NCI-H2196 (cell line): ENCODE measurements around the gene SMYD3.

Experiments
- DNase-seq: peaks from one replicate; lab custom pipeline; 2025; ENCODE audit not compliant: unreplicated experiment; lab: John Stamatoyannopoulos, UW

Gene SMYD3

GRCh38 chr1:246506674-246507481 is at the start of gene SMYD3:
Gene SMYD3, minus strand, starts transcription at chr1:246507279.
- peak; percentile 56 for DNase-seq

DNA sequence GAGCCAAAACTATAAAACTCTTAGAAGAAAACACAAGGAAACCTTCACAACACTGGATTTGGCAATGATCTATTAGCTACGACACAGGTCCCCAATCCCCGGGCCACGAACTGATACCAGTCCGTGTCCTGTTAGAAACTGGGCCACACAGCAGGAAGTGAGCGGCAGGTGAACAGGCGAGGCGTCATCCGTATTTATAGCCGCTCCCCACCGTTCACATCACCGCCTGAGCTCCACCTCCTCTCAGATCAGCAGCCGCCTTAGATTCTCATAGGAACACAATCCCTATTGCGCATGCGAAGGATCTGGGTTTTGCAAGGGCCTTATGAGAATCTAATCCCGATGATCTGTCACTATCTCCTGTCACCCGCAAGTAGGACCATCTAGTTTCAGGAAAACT is 47.1 kb upstream of the SMYD3 start:
- no peak for DNase-seq

DNA sequence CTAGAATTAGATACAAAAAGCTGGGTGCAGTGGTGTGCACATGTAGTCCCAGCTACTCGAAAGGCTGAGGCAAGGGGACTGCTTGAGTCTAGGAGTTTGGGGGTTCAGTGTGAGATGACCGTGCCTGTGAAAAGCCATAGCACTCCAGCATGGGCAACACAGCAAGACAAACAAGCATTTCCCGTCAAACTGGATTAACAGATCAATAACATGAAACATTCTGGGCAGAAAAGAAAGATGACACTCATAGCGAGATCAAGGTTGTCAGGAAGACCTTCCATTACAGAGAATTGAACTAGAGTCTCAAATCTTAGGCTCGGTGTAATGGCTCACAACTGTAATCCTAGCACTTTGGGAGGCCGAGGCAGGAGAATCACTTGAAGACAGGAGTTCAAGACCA is 45.0 kb upstream of the SMYD3 start:
- DNase-seq, result no peak

DNA sequence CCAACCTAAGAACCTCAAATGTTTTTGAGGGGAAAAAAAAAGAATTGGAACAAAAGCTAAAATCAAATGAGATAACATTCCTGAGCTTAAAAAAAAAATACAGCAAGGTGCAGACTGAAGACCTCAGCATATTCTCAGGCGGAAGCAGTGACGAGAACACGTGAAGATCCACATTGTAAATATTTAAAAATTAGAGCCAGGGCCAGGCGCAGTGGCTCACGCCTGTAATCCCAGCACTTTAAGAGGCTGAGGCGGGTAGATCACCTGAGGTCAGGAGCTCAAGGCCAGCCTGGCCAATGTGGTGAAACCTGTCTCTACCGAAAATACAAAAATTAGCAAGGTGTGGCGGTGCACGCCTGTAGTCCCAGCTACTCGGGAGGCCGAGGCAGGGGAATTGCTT is 43.3 kb upstream of the SMYD3 start:
- no peak for DNase-seq

DNA sequence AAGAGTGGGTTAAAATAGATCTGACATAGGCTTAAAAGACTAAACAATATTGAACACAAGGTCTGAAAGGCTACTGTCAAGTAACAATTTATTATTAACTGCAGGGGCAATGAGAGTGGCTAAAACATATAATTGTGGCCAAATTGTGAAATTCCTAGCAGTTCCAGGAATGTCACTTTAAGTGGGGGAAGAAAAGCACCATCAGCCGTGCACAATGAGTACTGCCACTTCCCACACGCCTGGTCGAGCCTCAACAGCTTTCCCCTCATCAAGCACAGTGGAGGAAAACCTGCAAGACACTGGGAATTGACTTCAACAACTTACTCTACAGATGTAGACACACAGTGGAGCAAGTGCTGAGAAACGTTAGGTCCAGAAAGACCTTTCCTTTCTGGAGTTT is 42.6 kb upstream of the SMYD3 start:
- DNase-seq, result no peak

DNA sequence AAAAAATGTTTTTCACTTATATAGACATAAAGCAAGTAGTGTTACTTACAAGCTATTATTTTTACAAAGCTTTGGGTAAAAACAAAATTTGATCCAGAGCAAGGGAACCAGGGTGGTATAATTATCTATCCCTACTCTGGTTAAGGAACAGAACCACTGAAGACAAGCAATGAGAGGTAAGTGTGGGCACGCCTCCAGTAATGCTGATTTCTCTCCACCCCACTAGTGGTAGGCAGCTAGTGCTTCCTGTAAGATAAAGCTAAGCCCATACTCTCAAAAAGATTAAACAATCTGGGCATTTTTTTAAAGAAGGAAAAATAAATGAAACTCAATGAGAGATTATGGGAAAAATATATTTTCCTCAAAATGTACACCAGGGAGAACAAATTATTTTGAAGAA is 36.9 kb upstream of the SMYD3 start:
- no peak for DNase-seq

DNA sequence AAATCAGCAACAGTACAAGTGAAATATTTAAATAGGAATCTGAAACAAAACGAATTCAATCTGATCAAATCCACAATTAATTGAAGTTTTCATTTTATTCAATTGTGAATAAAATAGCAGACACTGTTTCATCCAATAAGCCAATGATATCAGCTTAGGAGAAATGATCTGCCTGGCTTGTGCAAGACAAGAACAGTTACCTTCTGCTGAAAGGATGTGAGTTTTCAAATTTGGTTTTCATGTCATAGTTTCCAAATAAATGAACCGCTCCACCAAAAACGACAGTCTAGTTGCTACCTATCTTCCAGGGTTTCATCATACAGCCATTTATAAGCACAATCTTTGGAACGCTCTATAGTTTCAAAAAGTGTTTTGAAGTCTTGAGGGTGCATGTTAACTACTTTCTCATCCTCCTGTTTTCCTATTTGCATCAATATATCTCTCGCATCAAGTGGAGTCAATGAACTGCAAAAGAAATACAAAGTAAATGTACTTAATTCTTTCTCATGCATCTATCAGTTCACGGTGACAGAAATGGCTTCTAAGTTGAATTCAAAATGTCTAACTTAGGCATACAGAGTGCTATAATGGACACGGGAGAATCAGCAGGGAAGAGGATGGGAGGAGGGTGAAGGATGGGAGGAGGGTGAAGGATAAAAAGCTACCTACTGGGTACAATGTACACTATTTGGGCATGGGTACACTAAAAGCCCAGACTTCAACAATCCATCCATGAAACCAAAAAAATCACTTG is 33.8 kb upstream of the SMYD3 start:
- no peak for DNase-seq

GRCh38 chr1:246537887-246538286 is 30.8 kb upstream of the SMYD3 start:
- no peak for DNase-seq

GRCh38 chr1:246537441-246537840 is 30.4 kb upstream of the SMYD3 start:
- no peak for DNase-seq

DNA sequence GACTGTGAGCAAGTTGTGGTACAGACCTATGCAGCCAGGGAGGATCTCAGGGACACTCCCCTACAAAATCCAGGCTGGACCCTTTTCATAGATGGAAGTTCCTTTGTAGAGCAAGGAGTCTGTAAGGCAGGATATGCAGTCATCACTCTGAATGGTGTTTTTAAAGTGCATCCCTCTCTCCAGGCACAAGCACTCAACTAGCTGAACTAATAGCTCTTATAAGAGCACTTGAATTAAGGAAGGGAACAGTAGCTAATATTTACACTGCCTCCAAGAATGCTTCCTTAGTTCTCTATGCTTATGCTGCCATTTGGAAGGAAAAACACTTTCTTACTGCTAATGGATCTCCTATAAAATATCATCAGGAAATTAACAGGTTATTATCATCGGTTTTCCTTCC is 27.0 kb upstream of the SMYD3 start:
- no peak for DNase-seq

DNA sequence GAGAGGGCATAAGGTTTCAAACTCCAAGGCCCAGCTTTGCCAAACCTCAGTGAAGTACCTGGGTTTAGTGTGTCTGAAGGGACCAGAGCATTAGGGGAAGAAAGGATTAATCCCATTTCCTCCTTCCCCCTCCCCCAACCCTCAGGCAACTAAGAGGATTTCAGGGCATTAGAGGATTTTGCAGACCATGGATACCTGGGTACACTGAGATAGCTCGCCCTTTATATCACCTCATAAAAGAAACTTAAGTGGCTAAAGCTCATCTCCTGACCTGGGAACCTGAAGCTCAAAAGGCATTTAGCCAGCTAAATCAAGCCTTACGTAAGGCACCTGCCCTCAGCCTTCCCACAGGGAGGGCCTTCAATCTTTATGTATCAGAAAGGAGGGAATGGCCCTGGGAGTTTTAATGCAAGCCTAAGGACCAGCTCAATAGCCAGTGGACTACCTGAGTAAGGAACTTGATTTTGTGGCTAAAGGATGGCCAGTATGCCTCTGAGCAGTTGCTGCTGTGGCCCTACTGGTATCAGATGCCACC is 26.4 kb upstream of the SMYD3 start:
- no peak for DNase-seq

DNA sequence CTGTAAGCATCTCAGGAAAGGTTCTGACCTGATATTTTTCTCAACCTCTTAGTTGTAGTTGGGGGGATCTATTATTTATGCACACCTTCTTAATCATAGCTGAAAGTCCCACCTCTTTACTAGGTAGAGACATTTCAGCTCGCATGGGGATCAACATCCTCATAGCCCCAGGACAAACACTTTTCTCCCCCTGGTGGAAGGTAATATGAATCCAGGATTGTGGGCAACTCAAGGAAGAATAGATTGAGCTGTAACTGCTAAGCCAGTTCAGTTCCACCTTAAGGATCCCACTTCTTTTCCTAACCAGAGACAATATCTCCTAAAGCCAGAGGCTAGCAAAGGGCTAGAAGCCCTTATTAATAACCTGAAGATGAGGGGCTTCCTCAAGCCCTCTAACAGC is 25.4 kb upstream of the SMYD3 start:
- DNase-seq, result no peak

GRCh38 chr1:246530482-246530881 is 23.4 kb upstream of the SMYD3 start:
- no peak for DNase-seq

DNA sequence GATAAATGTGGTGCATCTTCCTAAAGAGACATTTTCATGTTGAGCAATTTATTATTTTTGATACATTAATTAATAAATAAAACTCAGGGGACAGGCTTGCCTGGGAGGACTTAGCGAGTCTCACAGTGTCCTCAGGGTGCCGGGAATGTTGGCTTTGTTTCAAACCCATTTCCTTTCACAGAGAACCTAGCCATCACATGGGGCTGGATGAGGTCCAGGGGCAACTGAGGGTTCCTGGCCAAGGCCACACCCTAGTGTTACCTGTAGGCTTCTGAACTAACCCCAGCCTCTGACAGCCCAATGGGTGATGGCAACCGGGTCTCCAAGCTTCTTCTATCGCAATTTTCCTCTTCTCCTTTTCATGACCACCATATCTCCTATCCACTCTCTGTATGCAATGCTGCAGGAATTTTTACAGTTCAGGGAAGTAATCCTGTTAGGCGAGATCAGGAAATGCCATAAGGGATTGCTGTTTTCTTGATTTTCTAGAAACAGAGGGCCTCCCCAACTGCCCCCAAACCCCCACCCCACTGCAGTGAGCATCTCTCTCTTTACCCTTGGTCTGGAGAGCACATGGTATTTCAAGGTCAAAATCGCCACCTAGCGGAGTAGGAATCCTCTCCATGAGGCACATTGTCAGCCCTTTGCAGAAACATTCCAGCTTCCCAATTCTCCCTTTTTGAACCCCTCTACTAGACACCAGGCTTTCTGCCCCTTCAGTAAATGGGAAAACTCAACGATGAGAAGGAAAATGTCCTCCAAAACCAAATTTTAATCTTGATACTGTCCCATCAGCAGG is 22.1 kb upstream of the SMYD3 start:
- DNase-seq, result no peak

GRCh38 chr1:246527402-246528088 is 20.5 kb upstream of the SMYD3 start:
- no peak for DNase-seq

DNA sequence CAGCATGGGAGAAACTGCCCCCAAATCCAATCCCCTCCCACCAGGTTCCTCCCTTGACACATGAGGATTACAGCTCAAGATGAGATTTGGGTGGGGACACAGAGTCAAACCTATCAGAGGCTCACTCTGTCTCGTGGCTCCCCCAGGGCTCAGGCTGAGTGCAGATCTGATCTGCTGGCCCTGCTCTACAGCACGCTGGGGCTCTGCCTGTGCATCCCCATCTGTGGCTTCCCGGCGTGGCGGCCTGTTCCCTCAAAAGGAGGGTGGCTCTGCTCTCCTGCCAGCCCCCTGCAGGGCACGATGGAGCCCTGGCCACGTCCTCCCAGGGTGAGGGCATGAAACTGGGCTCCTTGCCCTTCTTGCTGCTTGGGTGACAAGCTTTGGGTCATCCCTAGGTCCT is 19.8 kb upstream of the SMYD3 start:
- DNase-seq, result no peak

DNA sequence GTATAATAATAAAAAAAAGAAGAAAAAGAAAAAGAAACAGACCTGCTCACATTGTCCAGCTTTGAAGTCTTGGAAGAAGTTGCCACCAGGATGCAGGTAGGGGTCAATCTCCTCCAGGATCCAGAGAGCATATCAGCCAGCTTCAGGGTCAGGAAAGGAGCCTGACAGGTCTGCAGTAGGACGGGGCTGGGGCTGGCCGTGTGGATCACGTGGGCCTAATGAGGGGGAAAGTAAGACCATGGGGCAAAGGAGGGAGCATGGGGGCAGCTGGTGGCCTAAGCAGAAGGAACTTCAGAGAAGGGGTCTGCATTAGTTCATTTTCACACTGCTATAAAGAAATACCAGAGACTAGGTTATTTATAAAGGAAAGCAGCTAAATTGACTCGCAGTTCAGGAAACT is 19.3 kb upstream of the SMYD3 start:
- DNase-seq, result no peak

GRCh38 chr1:246519514-246519913 is 12.4 kb upstream of the SMYD3 start:
- no peak for DNase-seq

DNA sequence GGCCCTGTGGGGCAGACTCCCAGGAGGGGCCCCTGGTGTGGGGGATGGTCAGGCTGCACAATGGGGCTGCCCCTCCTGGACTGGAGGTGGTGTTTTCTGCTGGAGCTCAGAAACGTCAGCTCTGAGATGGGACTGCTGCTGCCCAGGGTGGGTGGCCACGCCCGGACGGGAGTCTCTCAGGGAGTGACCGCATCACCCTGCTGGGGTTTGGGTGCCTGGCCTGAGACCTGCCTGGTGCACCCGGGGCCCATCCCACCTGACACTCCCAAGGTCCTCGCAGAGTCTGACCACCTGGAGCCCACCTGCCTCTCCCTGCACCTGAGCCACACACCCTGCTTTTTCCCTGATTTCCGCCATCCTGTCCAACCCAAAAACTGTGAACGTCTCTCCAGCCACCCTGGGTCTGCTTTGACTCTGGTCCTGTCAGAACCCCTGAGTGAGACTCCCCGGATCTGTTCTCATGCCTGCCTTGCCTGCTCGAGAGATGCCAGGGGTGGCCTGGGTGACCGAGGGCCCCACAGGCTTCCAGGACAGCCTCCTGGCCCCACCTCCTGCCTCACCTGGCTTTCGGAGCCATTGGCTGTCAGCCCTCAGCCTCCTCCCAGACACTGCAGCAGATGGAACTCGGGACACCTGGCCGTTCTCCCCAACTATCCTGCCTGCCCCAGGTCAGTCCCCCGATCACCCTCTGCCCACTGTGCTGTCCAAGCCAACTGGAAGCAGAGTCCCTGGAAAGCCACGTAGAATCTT is 11.6 kb upstream of the SMYD3 start:
- no peak for DNase-seq

DNA sequence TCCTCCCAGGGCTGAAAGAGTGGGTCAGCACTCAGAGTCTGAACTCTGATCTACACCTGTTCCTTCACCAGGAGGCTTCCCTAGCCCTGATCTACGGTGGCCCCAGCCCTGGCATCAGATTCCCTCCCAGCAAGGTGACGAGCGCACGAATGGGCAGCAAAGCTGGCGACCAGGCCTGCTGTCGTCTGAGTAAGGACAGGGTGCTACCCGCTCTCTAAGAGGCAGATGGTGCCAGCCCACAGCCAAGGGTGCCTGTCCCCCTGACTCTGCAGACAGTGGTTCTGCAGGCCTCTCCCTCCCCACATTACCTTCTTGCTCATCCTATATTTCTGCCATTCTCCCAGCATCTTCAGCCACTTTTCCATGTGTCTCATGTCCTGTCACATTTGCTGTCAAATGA is 10.3 kb upstream of the SMYD3 start:
- no peak for DNase-seq
